Gastroesophageal sphincter (tissue), 3 donors: ENCODE results near the gene ASB18.

ENCODE experiments used
- CTCF ChIP-seq, 4 experiments: fragments of 200-600 bp in 2 of 4; fragments of 450-650 bp in 2 of 4; sonication (generic) in 1 of 4; IDR thresholded peaks; one replicate each; pipeline ENCODE4 v1.5.1; 2017 to 2019; ENCODE audit warnings: antibody characterized with exemption in 4 of 4, mild to moderate bottlenecking in 2 of 4, moderate library complexity in 2 of 4
- EP300 ChIP-seq: sonication (generic); formaldehyde crosslinking; IDR thresholded peaks from one replicate; pipeline ENCODE4 v1.6.1; 2017; ENCODE audit warnings: antibody characterized with exemption, mild to moderate bottlenecking
- POLR2A ChIP-seq, 2 donors: fragments of 450-650 bp; IDR thresholded peaks; one replicate each; pipeline ENCODE4 v1.6.1; 2017; ENCODE audit warnings: antibody characterized with exemption in 2 of 2, mild to moderate bottlenecking in 2 of 2, moderate library complexity in 1 of 2

- TF ChIP-seq CTCF (IDR thresholded peaks at IDR 0.05) (no peak), POLR2A (IDR thresholded peaks at IDR 0.05) (no peak), EP300 (no peak)
Measured at GRCh38 chr2:236196366-236196765, 67.8 kb downstream of the ASB18 start.
